ENCODE data around the gene ACOD1. TPM values are rescaled to one million over a fixed set of nuclear protein-coding genes. Genes with fewer than 3 reads are reported as not detected.

The ACOD1 gene
- total RNA-seq, 1 experiment from 2014 or later: not detected

DNA sequence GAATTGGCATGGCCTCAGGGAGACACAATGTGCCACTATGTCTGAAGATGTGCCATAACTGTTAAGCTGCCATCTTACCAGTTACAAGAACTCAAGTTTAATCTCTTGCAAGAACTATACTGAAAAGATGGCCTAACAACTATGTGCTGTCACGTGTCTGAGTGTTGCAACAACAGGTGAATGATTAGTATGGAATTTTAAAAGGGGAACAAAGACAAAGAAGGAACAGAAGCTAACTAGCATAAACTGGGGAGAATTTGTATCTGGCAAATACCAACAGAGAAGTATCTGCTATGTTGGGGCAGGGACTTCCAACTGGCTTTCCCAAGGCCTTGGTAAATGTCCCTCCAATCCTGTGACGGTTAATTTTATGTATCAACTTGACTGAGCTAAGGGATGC lies 11.5 kb upstream of the ACOD1 start:
- Histone ChIP-seq H3K9me3 (ENCODE audit: insufficient read depth, low read depth) (0 out of 2 replicates have a peak, but pooled peaks cover 5% of the 10 kb centered on the region), H3K4me2 (no peak overlapping the region), H3K4me1 (replicated peaks; ENCODE audit: insufficient read depth) (no peaks in the 10 kb centered on the region), H3K36me3 (ENCODE audit: low read depth) (no peaks in the 10 kb centered on the region), H3K9me2 (ENCODE audit: insufficient read depth) (no peaks in the 10 kb centered on the region), H4K20me1 (ENCODE audit: insufficient read depth) (no peaks in the 10 kb centered on the region), H3K27me3 (ENCODE audit: insufficient read depth, low read depth) (no peaks in the 10 kb centered on the region), H3K79me2 (ENCODE audit: low read depth) (no peaks in the 10 kb centered on the region), H3K4me3 (no peak overlapping the region), H2AFZ (no peak overlapping the region), H3K27ac (no peak overlapping the region), H3F3A (ENCODE audit: insufficient read depth, low read depth) (no peaks in the 10 kb centered on the region)
- DNase-seq: no peak
- ChIA-PET CTCF (no interaction called here), POLR2A (ENCODE audit: unreplicated experiment) (no interaction called here)
- intact Hi-C loops (cut with micrococcal nuclease; ENCODE audit: unreplicated experiment): no loop called here
- BruUV-seq (replicated peaks): no TSS peak
- TF ChIP-seq, protein P1, sequence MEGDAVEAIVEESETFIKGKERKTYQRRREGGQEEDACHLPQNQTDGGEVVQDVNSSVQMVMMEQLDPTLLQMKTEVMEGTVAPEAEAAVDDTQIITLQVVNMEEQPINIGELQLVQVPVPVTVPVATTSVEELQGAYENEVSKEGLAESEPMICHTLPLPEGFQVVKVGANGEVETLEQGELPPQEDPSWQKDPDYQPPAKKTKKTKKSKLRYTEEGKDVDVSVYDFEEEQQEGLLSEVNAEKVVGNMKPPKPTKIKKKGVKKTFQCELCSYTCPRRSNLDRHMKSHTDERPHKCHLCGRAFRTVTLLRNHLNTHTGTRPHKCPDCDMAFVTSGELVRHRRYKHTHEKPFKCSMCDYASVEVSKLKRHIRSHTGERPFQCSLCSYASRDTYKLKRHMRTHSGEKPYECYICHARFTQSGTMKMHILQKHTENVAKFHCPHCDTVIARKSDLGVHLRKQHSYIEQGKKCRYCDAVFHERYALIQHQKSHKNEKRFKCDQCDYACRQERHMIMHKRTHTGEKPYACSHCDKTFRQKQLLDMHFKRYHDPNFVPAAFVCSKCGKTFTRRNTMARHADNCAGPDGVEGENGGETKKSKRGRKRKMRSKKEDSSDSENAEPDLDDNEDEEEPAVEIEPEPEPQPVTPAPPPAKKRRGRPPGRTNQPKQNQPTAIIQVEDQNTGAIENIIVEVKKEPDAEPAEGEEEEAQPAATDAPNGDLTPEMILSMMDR (conservative IDR thresholded peaks at IDR 0.05): no peak
- TF ChIP-seq EZH2 (IDR thresholded peaks at IDR 0.05; ENCODE audit: low read depth): no peak

DNA sequence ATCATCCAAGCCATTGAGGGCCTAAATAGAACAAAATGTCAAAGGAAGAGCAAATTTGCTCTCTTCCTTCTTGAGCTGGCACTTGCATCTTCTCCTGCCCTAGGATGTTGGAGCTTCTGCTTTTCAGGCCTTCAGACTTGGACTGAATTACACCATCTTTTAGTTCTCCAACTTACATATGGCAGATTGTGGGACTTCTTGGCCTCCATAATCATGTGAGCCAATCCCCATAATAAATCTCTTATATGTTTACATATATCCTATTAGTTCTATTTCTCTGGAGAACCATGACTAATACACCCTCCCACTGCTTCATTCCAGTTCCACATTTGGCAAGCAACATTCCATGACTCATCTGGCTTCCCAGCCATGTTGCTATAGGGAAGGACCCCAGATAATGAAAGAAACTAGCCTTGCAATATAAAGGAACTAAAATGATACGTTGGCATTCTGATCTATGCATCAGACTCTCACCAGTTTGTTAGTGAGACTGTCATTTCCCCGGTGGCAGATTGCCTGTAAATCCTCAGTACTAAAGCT lies 11.0 kb upstream of the ACOD1 start:
- Histone ChIP-seq H3K9me3 (ENCODE audit: insufficient read depth, low read depth) (0 out of 2 replicates have a peak, but pooled peaks cover 5% of the 10 kb centered on the region), H3K9me2 (ENCODE audit: insufficient read depth) (no peaks in the 10 kb centered on the region), H2AFZ (no peak overlapping the region), H3K27me3 (ENCODE audit: insufficient read depth, low read depth) (no peaks in the 10 kb centered on the region), H3F3A (ENCODE audit: insufficient read depth, low read depth) (no peaks in the 10 kb centered on the region), H3K27ac (no peak overlapping the region), H3K36me3 (ENCODE audit: low read depth) (no peaks in the 10 kb centered on the region), H3K4me1 (replicated peaks; ENCODE audit: insufficient read depth) (no peaks in the 10 kb centered on the region), H3K4me2 (no peak overlapping the region), H3K79me2 (ENCODE audit: low read depth) (no peaks in the 10 kb centered on the region), H3K4me3 (no peak overlapping the region), H4K20me1 (ENCODE audit: insufficient read depth) (no peaks in the 10 kb centered on the region)
- intact Hi-C loops (cut with micrococcal nuclease; ENCODE audit: unreplicated experiment): no loop called here
- TF ChIP-seq EZH2 (IDR thresholded peaks at IDR 0.05; ENCODE audit: low read depth): no peak
- TF ChIP-seq, protein P1 (conservative IDR thresholded peaks at IDR 0.05): no peak
- no TSS peak for BruUV-seq (replicated peaks)
- POLR2A ChIA-PET (ENCODE audit: unreplicated experiment): no interaction called here
- CTCF ChIA-PET: no interaction called here
- DNase-seq: peak; percentile 8 to 61

DNA sequence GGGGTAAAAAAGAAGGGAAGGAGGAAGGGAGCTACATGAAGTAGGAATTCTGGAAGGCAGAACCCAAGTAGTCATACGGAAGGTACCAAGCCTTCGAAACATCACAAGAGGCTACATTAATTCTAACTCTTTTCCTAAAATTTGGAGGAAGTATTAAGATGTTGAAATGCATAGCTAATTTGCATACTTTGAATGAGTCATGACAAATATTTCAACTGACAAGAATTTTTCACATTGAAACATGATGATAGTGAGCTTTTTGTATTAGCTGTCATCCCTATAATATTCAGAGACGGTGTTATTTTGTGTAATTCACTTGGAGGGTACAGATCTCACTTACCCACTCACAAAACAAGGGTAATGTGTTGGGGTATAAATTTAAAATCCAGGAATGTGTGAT lies 9.1 kb upstream of the ACOD1 start:
- no TSS peak for BruUV-seq (replicated peaks)
- TF ChIP-seq EZH2 (IDR thresholded peaks at IDR 0.05; ENCODE audit: low read depth): no peak
- TF ChIP-seq, protein P1 (conservative IDR thresholded peaks at IDR 0.05): no peak
- H3K4me3 ChIP-seq: no peak overlapping the region
- H3F3A ChIP-seq (ENCODE audit: insufficient read depth, low read depth): no peaks in the 10 kb centered on the region
- ChIA-PET POLR2A (ENCODE audit: unreplicated experiment) (no interaction called here), CTCF (no interaction called here)
- H3K4me1 ChIP-seq (replicated peaks; ENCODE audit: insufficient read depth): no peaks in the 10 kb centered on the region
- no peak for DNase-seq
- H3K4me2 ChIP-seq: no peak overlapping the region
- intact Hi-C loops (cut with micrococcal nuclease; ENCODE audit: unreplicated experiment): no loop called here
- no peak overlapping the region for H3K27ac ChIP-seq
- no peaks in the 10 kb centered on the region for H4K20me1 ChIP-seq (ENCODE audit: insufficient read depth)
- H3K27me3 ChIP-seq (ENCODE audit: insufficient read depth, low read depth): no peaks in the 10 kb centered on the region
- no peaks in the 10 kb centered on the region for H3K36me3 ChIP-seq (ENCODE audit: low read depth)
- 0 out of 2 replicates have a peak, but pooled peaks cover 5% of the 10 kb centered on the region for H3K9me3 ChIP-seq (ENCODE audit: insufficient read depth, low read depth)
- no peaks in the 10 kb centered on the region; the same call in 1 of the 2 replicates for H3K9me2 ChIP-seq (ENCODE audit: insufficient read depth)
- no peak overlapping the region for H2AFZ ChIP-seq
- no peaks in the 10 kb centered on the region for H3K79me2 ChIP-seq (ENCODE audit: low read depth)

All from PC-9 (cell line).